NCI-H2227 (cell line): ENCODE results near the gene BCAT1.
A peak's percentile ranks its signal among the peaks of the same experiment; 100 is the strongest.
"Not testable (repeated sequence)": the region's sequence is repeated elsewhere in the genome, so short reads cannot be mapped to it uniquely, and the experiment has no call there.

Experiments used
- DNase-seq: peaks from one replicate; lab custom pipeline; 2025; ENCODE audit not compliant: unreplicated experiment; lab: John Stamatoyannopoulos, UW

BCAT1 gene

GRCh38 chr12:24901576-24902461, 47.1 kb downstream of the BCAT1 start:
- peak; percentile 8 for DNase-seq

DNA sequence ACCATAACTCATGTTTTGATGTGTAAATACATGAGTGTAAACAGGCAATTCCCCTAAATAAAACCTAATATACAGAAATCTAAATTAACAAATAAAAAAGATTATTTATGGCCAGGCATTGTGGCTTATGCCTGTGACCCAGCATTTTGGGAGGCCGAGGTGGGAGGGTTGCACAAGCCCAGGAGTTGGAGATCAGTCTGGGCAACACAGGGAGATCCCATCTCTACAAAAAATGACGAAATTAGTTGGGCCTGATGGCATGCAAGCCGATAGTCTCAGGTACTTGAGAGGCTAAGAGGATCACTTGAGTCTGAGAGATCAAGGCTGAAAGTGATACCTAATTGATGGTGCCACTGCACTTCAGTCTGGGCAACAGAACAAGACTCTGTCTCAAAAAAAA, 48.7 kb downstream of the BCAT1 start:
- no peak for DNase-seq

GRCh38 chr12:24899503-24900075, 49.3 kb downstream of the BCAT1 start:
- DNase-seq: no peak

- DNase-seq: no peak
Measured at GRCh38 chr12:24898606-24899005, 50.3 kb downstream of the BCAT1 start.

- DNase-seq: no peak
Measured at GRCh38 chr12:24898185-24898584, 50.7 kb downstream of the BCAT1 start.

GRCh38 chr12:24896171-24896570, 52.7 kb downstream of the BCAT1 start:
- no peak for DNase-seq

- DNase-seq: no peak
Measured at GRCh38 chr12:24895612-24896011, 53.3 kb downstream of the BCAT1 start.

DNA sequence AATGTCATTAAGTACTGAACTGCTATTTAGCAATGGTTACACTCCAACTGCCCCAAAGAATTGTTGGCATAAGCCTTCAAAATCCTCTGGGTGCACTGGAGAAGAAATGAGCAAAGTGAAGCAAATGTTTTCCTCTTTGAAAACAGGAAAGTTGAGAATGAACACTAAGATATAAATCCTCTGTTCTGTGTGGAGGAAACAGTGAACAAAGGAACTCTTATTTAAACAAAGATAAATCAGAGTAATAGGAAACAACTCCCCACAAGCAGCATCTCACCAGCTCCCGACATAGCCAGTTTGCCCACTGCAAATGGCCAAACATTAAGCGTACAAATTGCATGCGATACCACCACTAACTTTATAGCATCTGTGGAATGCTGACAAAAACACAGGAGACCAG, 54.0 kb downstream of the BCAT1 start:
- no peak for DNase-seq

DNA sequence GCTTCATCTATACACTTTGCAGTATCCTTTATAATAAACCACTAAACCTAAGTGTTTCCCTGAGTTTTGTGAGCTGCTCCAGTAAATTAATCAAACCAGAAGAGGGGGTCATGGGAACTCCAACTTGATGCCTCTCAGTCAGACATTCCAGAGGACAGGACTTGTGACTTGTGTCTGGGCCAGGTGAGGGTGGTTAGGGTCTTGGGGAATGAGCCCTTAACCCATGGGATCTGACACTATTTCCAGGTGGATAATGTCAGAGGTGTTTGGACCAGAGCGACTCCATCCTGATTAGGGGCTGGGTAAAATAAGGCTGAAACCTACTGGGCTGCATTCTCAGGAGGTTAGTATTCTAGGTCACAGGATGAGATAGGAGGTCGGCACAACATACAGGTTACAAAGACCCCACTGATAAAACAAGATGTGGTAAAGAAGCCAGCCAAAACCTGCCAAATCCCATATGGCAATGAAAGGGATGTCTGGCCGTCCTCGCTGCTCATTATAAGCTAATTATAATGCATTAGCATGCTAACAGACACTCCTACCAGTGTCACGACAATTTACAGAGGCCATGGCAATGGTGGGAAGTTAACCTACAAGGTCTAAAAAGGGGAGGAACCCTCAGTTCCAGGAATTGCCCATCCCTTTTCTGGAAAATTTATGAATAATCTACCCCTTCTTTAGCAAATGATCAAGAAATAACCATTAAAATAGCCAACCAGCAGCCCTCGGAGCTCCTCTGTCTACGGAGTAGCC, 58.7 kb downstream of the BCAT1 start:
- DNase-seq: no peak

DNA sequence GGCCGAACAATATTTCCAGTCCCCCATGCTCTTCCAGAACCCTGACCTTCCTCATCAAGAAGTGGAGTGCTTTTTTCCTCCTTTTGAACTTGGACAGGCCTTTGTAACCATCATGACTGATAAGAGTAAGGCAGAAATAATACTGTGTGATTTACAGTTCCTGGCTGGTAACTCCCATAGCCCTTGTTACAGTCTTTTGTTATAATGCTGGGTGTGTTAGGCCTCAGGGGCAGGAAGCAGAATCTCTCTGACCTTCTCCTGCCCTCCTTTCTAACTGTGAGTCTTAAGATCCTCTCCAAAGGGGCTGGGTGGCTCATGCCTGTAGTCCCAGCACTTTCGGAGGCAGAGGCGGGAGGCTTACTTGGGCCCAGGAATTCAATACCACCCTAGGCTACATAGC, 59.5 kb downstream of the BCAT1 start:
- DNase-seq: no peak

DNA sequence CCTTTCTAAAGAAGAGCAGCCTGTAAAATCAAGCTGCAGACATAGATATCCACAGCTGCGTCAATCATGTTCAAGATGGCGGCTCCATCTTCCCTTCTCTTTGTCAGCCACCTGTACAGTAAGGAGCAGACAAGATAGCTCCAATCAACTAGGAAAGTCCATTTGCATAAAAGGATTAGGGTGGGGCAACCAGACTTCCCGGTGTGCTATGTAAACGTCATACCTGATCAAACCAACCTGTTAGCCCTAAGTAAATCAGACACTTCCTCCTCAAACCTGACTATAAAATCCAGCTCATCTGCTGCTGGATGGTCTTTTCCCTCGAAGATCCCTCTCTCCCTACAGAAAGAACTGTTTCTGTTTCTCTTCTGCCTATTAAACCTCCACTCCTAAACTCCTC, 60.1 kb downstream of the BCAT1 start:
- DNase-seq: no peak

DNA sequence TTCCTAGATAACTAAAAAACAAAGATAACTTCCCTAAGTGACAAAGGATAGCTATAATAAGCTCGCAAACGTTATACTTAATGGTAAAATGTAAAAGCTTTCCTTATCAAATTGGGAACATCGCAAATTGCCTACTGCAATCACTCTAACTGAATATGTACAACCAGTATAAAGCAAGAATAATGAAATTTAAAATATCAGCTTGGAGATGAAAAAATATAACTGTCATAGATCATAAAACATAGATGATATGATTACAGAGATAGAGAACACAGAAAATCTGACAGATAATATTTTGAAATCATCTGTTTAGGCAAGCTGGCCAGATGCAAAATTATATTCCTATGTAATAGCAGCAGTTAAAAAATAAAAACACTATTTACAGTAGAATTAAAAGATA, 64.0 kb downstream of the BCAT1 start:
- DNase-seq: no peak

- no peak for DNase-seq
Measured at GRCh38 chr12:24881724-24882371, 67.1 kb downstream of the BCAT1 start.

DNA sequence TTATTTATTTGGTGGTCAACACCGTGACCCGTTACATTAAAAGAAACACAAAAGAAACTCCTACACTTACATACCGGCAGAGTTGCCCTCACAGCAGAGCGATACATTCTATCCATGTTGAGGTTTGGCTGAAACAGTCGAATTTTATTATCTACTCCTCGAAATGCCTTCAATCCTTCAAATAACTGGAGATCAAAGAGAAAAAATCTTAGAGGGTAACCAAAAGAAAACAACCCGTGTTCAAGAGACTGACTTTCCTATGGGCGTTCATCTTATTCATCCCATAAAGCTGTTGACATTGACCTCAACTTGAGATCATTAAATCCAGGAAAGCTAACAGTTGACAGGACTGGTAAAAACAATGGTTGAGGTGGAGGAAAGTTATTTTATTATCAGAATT, 67.7 kb downstream of the BCAT1 start:
- no peak for DNase-seq

DNA sequence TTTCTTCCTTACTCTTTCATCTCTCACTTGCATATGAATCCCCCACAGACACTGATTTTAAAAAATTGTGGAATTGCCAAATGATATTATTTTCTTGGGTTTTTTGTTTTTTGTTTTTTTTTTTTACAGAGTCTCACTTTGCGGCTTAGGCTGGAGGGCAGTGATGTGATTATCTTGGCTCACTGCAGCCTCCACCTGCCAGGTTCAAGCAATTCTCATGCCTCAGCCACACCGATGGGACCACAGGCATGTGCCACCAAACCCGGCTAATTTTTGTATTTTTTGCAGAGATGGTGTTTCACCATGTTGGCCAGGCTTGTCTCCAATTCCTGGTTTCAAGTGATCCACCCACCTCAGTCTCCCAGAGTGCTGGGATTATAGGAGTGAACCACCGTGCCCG, 68.2 kb downstream of the BCAT1 start:
- DNase-seq: no peak

DNA sequence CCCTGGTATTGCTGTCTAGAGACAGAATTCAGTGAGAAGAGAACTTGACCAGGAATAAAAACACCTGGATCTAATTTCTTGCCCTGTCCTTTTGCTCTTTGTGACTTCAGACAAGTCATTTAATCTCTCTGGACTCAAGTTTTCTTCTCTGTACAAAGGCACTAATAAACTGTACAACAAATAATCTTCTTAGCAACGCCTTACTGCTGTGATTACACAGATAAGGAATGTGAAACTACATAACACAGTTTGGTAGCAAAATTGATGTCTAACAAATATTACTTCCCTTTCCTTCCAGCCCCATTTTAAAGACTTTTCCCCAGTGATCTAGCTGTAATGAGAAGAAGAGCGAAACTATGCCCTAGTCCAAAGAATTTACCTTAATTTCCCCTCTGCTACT, 69.3 kb downstream of the BCAT1 start:
- no peak for DNase-seq

DNA sequence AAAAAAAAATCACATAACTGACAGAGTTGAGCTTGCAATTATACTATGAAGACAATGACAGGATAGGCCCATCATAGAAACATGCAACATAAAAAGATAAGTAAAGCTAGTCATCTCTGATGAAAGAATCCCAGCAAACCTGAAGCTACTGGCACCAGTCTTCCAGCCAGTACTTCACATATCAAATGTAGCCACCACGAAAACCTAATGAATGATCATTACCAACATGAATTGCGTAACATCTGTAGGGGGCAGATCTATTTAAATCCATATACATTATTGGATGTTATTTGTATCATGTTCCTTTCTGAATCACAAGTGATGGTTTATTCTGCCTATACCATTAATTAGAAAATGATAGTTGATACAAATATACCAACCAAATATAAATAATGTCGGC, 73.9 kb downstream of the BCAT1 start:
- no peak for DNase-seq

DNA sequence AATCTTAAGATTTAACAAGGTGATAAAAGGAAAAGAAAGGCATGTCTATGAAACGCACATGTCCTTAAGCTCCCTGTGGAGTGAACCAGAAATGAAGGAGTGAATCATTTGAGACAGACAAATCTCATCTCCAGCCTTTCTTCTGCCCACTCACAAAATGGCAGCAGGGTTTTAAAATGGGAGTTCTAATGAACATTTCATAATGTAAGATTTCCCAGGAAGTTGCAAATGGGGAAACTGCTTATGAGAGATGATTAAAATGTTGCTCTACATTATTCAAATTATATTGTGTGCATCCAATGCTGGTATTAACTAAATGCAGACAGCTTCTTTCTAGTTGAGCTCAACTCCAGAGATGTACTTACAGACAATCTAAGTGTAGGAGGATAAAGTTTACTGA, 76.7 kb downstream of the BCAT1 start:
- DNase-seq: no peak

DNA sequence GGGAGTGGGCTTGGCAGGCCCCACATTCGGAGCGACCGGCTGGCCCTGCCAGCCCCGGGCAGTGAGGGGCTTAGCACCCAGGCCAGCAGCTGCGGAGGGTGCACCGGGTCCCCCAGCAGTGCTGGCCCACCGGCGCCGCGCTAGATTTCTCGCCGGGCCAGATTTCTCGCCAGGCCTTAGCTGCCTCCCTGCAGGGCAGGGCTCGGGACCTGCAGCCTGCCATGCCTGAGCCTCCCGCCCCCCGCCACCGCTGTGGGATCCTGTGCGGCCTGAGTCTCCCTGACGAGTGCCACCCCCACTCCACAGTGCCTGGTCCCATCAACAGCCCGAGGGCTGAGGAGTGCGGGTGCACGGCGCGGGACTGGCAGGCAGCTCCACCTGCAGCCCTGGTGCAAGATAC, 82.8 kb downstream of the BCAT1 start:
- DNase-seq: not testable (repeated sequence)

DNA sequence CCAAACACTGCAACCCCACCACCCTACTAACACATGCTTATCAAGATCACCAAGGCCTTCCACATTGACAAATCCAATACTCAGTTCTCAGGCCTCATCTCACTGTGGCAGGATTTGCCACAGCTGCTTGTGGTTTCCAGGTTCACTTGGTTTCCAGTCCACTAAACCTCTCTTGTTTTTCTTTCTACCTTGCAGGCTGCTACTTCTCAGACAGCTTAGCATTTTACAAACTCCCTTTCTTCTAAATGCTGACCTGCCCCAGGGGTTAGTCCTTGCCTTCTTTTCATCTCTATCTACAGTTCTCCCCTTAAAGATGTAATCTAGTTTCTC, 84.1 kb downstream of the BCAT1 start:
- DNase-seq: no peak

GRCh38 chr12:24861766-24862540, 86.9 kb downstream of the BCAT1 start:
- DNase-seq: no peak
